Sciatic nerve (tissue), 2 donors: Measurements from ENCODE around the gene FGF7. TPM values are rescaled to one million over a fixed set of nuclear protein-coding genes. Genes with fewer than 3 reads are reported as not detected.
A peak's percentile ranks its signal among the peaks of the same experiment; 100 is the strongest.
"Not testable (repeated sequence)": the region's sequence is repeated elsewhere in the genome, so short reads cannot be mapped to it uniquely, and the experiment has no call there.

ENCODE experiments used
- ATAC-seq: fragments of 200-7000 bp; cut with Tn5 transposase; one replicate; pipeline ENCODE4 v1.9.1; 2020; ENCODE audit warnings: mild to moderate bottlenecking, moderate library complexity
- DNase-seq: peaks from one replicate; pipeline ENCODE4 v3.0.0-alpha.2; 2020; ENCODE audit warnings: low spot score
- intact Hi-C: fragments of 100-400 bp; cut with DNase I; formaldehyde crosslinking; loops from one replicate; pipeline ENCODE4 v1.14.2; 2022
- total RNA-seq: library from RNA; stranded (reverse); fragmentation: NEBNext Ultra II Directional; extraction: Animal tissue kit (Norgen Biotek cat#: 25700); gene quantifications from one replicate; pipeline ENCODE4 v1.2.1, GENCODE V29; 2021
- donor health status: DM: no; HTN: no; CAD: no.
- donor health status: DM: no; HTN: no; CAD: no.

FGF7 gene
- total RNA-seq, 1 donor from 2014 or later, result 239 TPM

DNA sequence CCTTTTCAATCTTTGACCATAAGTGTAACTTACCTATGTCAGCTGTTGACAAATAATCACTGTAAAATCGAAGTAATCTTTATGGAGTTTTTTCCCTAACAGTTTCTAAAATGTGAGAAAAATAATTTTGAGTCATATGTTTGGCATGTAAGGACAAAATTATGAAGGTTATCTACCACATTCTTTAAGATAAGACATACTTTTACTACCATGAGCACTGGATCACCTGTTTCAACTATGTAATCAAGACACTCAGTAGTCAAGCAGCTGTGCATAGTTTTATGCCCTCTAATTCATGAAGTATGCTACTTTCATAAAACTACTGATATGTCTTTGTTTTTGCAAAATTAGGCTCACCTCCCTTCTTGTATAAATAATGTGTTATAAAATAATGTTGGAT, 12.1 kb downstream of the FGF7 start:
- intact Hi-C loops, result loop anchor here (10.0 kb wide), 1 partner anchor 50 kb away; no protein-coding TSS in a partner anchor
- ATAC-seq, result no peak
- no peak for DNase-seq

DNA sequence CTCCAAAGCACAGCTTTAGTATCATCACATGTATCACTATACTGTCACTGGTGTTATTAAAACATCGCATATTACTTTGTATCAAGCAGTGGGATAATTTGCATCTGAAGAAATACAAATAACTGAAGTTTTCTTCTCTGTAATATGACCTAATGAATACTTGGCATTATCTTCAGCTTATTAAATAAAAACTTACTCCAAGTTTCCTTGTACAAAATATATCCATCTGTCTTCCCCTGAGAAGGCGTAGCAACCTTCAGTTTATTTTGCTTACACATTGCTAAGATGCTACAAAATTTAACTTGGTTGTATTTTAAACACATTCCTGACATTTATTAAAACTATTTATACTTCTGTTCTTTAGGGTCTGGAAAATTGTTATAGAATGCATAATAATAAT, 13.7 kb downstream of the FGF7 start:
- intact Hi-C loops, result loop anchor here (10.0 kb wide), 1 partner anchor 48 kb away; no protein-coding TSS in a partner anchor

DNA sequence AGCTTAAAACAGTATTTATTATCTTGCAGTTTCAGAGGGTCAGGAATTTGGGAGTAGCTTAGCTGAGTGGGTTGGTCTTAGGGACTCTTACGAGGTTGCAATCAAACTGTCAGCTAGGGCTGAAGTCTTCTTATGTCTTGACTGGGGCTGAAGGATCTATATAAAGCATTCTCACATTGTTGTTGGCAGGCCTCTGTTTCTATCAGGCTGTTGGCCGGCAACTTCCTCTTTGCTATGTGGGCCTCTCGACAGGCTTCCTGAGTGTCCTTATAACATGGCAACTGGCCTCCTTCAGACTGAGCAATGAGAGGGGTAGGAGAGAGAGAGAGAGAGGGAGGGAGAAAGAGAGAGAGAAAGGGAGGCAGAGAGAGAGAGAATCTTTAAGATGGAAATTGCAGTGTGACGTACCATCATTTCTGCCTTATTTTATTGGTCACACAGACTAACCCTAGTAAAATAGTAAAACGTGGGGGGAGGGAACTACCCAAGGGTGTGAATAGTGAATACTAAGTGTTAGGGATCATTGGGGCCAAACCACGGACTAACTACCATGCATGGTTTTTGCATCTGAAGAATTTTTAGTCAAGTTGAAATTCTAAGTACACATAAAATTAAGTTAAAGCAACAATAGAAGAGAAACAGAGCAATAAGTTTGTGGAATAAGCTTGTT, 16.1 kb downstream of the FGF7 start:
- ATAC-seq (peak; percentile 69), DNase-seq (peak; percentile 57)
- intact Hi-C loops, result loop anchor here (10.0 kb wide), 1 partner anchor 46 kb away; no protein-coding TSS in a partner anchor

More for the DNA sequence above, 13.7 kb downstream of the FGF7 start:
- ATAC-seq (no peak), DNase-seq (no peak)

DNA sequence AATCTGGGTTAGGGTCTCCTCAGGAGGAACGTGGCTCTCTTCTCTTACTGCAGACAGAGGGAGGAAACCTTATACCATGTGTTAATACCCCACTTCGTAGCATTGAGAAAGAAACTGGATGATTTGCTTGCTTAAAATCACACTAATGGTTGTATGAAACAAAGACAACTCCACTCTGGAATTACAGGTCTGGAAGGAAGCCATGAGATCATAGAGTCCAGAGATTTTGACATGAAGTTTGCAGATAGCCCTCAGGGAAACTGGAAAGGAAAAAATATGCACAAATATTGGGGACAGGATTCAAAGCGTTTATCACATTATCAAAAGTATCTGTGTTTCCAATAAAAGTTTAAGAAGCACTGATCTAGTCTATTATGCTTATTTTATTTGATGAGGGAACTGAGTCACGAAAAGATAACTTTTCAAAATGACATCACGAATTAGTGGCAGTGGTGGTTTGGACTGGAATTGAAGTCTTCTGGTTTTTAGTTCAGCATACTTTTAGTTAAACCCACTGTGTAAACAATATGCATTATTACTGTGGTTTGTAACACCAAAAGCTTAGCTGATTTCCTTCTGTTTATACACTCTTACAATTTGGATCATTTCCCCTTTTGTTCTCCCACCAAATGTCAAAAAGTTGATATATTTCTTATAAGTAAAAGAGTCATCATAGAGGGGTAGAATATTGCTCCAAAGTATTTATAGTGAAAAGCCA, 16.8 kb downstream of the FGF7 start:
- no peak for DNase-seq
- peak; percentile 13 for ATAC-seq
- intact Hi-C loops, result loop anchor here (10.0 kb wide), 1 partner anchor 45 kb away; no protein-coding TSS in a partner anchor

DNA sequence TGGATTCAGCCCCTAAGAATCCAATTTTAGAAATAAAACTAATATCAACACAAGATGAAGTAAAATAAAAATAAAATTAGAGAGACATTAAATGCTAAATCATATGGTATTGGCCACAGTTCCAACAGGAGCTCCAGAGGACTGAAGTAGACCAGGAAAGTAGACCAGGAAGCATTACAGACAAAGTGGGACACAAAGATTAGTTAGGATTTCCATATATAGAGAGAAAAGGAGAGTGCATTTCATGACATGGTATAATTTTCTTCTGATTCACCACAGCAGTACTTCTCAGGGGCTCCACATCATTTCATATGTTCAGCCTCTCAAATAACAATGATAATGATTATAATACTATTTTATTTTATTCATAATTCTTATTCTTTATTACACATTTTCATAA, 18.3 kb downstream of the FGF7 start:
- intact Hi-C loops, result no loop called here
- no peak for DNase-seq
- ATAC-seq, result no peak

DNA sequence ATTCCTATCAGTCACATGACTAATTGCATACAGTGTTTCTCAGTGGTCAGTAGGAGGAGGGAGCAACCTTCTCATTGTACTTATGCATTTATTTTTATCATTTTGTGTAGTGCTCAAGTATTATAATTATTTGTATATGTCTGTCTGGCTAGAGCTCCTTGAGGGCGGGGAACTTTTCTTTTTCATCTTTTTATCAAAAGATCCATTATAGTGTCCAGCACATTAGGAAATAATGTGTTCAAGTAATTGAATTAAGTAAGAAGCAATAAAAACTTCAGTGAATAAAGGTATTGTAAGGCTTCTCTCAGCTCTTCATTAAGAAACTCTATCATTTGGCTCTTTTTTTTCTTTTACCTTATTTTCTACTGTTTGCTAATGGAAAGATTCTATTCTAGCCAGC, 18.8 kb downstream of the FGF7 start:
- ATAC-seq (no peak), DNase-seq (no peak)
- intact Hi-C loops, result no loop called here

DNA sequence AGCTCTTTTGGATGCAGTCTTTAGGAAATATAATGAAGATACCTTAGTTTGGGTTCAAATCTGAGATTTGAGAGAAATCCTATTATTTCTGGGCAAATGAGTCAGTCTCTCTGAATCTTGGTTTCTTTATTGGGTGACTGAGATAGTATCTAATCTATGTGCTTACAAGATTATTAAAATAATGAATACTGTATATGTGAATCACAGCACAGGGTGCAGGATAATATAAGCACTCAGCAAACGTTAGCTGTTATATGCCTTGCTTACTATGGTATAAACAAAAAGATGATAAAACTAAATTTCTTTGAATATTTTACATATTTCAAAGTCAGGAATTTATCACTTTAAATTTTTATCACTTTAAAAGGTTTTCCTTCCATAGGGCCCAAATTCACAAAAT, 29.6 kb downstream of the FGF7 start:
- no peak for ATAC-seq
- intact Hi-C loops, result no loop called here

DNA sequence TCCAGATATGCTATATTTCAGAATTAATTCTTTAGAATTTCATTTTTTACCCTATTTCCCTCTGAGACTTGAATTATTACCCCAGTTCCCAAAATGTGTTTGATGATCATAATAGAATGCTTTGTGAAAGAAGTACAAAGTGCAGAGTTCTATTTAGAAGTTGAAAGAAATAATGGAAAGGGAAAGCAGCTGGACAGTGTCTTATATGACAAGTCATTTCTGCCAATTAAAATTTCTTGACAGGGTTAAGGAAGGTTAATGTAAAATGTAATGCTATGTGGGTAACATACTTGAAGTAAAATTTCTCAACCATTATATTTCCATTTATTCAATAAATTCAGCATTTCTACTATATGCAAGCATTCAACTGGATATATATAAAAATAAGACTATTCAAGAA, 33.1 kb downstream of the FGF7 start:
- ATAC-seq (no peak), DNase-seq (no peak)
- intact Hi-C loops, result no loop called here

More for the DNA sequence above, 29.6 kb downstream of the FGF7 start:
- DNase-seq, result no peak

DNA sequence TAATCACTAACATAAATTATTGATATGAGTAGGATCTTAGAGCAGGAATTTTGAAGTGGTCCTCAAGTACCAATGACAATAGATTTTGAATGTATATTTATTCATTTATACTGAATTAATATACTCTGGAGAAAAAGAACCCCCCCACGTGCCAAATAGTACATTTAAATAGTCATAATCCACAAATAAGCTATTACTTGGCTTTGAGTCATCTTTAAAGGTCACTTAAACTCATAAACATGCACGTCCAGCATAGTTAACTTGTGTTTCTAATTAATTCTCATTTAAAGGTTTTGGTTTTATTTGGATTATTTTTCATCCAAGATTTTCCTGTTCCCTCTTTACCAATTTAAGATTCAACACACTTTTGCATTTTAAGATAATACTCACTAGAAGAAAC, 35.1 kb downstream of the FGF7 start:
- intact Hi-C loops, result no loop called here
- DNase-seq, result no peak
- no peak for ATAC-seq

DNA sequence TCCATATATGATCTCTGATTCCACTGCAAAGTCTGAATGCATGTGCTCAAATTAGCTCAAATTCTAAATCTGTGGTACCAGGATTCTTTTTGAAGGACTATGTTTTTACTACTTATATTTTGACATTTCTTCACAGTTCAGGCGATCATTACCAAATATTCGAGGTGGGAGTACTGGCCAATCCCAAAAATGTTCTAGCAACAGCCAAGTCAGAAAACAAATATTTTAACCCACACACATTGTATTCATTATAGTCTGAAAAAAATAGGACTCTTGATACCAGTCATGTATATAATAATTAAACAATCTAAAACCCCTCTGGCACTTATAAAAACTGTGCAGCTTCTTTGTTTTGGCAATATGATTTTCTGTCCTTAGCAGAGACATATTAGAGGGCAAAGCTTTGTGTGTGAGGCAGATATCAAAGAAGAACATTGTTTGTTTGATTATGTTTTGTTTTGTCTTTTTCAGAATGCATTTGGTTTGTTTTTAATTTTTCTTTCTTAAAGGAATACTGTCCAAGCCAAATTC, 37.4 kb downstream of the FGF7 start:
- intact Hi-C loops, result no loop called here
- no peak for DNase-seq
- no peak for ATAC-seq

DNA sequence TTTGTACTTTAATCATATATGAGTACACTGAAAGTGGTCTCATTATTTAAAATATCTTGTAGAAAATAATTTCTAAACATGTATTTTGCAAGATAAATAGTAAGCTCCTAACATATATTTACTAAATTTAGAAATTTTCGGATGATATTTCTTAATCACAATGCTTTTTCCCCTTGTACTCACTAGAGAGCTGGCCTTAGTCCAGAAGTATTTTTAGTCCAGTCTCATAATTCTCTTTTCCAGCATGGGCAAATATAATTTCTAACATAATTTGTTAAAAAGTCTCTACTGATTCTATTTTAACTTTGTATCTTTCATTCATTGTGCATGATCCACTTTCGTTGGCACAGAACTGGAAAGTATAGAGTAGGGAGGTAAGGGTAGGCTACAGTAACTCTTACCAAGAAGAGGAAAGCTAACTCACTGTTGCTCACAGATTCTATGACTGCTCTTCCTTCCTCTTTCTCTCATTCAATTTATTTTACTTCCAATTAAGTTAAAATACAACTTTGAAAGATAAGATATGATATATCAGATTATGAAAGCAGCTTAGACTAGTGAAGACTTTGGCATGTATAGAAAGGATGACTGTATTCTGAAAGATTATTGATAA, 39.3 kb downstream of the FGF7 start:
- ATAC-seq, result no peak
- intact Hi-C loops, result no loop called here
- DNase-seq, result no peak

DNA sequence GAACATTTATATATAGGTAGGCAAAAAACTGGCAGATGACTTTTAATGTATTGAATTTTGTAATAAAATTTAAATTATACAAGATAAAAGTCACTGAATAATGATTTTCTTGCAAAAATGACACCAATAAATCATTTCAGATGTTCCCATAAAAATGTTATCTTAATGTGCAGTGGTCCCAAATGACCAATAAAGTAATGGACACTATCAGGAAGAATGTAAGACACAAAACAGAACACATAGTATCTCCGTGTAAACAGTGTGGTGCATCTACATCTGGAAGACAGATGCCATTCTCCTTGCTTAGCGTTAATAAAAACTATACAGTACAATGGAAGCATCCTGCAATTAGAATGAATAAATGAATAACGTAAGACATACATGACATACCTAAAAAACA, 41.5 kb downstream of the FGF7 start:
- no peak for DNase-seq
- intact Hi-C loops, result no loop called here
- ATAC-seq, result no peak

DNA sequence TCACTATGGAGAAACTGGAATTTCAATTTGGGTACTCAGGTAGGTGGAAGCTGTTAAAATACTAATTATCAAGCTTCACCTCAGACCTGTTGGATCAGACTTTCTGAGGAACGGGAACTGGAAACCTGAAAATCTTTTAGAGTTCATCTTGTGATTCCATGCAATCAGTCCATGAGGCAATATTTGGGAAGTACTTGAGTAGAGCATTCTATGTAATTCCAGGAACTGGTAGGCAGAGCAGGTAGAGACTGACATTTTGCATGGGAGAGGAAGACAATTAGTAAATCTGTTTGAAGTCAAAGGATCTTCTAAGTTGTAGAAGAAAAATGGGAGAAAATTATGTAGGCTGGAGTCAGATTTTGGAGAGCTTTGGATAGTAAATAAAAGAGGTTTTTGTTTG, 43.1 kb downstream of the FGF7 start:
- ATAC-seq (no peak), DNase-seq (no peak)
- intact Hi-C loops, result no loop called here

DNA sequence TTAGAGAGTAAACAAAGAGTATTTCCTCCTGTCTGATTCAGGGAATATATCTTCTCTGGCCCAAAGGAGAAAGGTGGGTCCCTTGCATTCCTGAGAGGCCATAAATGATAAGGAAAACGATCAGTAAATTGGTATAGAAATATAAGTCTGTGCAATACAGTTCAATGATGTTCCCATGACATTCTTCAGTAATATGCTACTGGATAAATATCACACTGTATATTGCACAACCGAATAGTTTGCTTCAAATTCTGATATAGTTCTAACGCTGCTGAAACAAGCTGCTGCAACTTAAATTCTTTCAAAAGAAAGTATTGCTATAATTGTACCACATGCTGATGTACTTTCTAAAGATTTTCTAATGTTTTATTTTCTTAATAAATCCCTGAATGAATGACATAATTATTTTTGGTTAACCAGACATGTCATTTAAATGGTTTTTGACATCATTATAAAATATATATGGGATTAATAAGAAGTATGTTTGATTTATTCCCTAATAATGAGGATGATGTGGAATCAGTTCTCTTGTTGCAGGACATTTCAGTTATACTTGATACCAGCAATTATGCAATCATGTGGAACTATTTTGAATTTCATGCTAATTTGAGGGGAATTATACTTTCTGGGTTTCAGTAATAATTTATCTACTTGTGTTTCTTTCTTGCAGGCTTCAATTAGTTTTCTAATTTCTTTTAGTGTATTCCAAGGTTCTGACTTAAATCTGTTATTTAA, 44.9 kb downstream of the FGF7 start:
- no peak for DNase-seq
- intact Hi-C loops, result no loop called here
- ATAC-seq, result no peak

DNA sequence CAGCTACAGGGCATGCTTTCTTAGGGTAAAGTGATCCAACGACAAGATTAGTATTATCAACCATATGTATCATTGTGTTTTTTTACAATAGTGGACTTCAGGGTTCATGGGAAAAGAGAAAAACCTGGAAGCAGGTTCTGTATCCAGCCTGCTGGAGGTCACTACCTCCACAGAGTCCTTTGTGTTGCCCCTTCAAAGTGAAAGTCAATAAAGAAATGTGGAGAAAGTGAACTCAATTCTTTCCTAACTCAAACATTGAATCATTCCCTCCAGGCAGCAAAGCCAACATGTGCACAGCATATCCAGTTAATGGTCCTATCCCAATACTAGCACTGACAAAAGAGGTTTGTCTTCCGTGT, 45.4 kb downstream of the FGF7 start:
- ATAC-seq (peak; percentile 71), DNase-seq (no peak)
- intact Hi-C loops, result no loop called here

DNA sequence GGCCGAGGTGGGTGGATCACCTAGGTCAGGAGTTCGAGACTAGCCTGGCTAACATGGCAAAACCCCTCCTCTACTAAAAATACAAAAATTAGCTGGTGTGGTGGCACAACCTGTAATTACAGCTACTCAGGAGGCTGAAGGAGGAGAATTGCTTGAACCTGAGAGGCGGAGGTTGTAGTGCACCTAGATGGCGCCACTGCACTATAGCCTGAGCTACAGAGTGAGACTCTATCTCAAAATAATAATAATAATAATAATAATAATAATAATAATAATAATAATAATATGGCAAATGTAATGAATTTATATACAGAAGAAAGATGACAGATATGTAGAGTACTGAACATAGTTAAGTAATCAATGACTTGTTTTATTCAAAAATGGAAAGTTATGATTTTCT, 48.2 kb downstream of the FGF7 start:
- ATAC-seq, intact Hi-C loops, DNase-seq: not testable (repeated sequence)

DNA sequence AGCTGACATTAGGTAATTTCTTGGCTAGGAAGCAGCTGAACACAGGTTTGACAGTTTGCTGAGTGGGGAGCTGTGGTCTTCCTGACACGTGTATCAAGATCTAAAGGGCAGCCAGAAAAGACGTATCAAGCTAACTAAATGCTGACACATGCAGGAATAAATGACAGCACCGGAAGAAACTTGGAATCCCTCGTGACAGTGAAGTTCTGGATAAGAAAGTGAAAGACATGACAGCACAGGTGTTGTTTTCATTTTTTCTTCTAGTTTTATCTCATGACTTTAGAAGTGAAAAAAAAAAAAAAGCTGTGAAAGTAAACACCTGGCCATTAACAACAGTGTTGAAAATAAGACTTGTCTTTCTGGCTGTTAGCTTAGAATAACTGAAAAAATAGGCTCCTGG, 48.7 kb downstream of the FGF7 start:
- ATAC-seq (no peak), DNase-seq (no peak)
- intact Hi-C loops, result no loop called here

DNA sequence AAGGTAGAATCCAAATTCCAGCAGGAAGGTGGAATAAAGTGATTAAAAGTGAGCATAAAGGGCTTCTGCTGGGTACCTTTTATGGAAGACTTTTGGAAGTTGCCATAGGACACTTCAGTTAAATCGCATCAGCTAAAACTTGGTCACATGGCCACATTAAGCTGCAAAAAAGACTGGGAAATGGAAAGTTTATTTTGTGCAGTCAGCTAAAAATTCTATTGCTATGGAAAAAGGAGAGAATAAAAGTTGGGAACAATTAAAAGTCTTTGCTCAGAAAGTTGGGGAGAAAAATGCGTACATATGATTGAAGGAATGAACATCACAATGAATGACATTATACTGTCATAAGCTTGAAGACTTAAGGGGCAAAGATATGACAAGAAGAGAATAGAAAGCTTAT, 49.3 kb downstream of the FGF7 start:
- no peak for ATAC-seq

DNA sequence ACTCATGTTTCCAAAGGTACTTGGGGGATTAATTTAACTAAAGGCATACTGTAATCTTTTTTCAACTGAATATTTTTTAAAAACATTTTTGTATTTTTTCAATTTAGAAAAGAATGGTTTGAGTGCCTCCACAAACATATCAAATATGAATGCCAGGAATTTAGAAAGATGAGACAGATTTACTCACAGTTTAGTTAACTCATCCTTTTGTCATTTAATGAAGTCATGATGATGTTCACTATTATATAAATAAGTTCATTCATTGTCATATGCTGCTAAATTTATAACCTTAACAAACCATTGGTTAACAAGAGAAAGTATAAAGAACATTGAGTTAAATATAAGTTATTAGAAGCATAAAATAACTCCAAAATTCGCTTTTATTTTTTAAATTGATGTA, 50.0 kb downstream of the FGF7 start:
- DNase-seq (no peak), ATAC-seq (no peak)
- intact Hi-C loops, result no loop called here

More for the DNA sequence above, 49.3 kb downstream of the FGF7 start:
- DNase-seq, result no peak
- intact Hi-C loops, result no loop called here
